ENCODE results near the gene HIP1R. TPM values are rescaled to one million over a fixed set of nuclear protein-coding genes. Genes with fewer than 3 reads are reported as not detected.

The HIP1R gene
- total and polyA plus RNA-seq, 2 of the 13 experiments (the other 11 are each of a cell fraction or from before 2014, with no cell fraction given) = 18.4 to 25.5 TPM

- WGBS (ENCODE audit: low lambda C conversion rate) = 96% methylated on average over 29 of the region's 40 CpGs
- H2AFZ ChIP-seq (ENCODE audit: low read length) = no peak overlapping the region
- ChIA-PET POLR2A (no interaction called here), CTCF (ENCODE audit: low intra/inter-chr PET ratio, low total read pairs) (no interaction called here)
- no peak for ATAC-seq
- in situ Hi-C loops (cut with HindIII; ENCODE audit: extremely low pct_ligation_motif_present, low pct_unique_long_range_greater_than_20kb) = loop anchor here (25.0 kb wide), 1 partner anchor 381 kb away; the partner anchor contains the start of genes MPHOSPH9 and MTRFR
- FAIRE-seq = no peak
- TF ChIP-seq ZNF484 (CRISPR knock-in tag; IDR thresholded peaks at IDR 0.05; ENCODE audit: borderline replicate concordance, low read depth) (no peak), SP2 (CRISPR knock-in tag; IDR thresholded peaks at IDR 0.05) (no peak), ZNF282 (IDR thresholded peaks at IDR 0.05; ENCODE audit: partially characterized antibody) (no peak), PRDM15 (CRISPR knock-in tag; IDR thresholded peaks at IDR 0.05) (no peak), JUND (CRISPR knock-in tag; IDR thresholded peaks at IDR 0.05) (no peak), ZNF143 (CRISPR knock-in tag; IDR thresholded peaks at IDR 0.05) (no peak), ELF3 (CRISPR knock-in tag; IDR thresholded peaks at IDR 0.05) (no peak), SMAD1 (CRISPR knock-in tag; IDR thresholded peaks at IDR 0.05; ENCODE audit: borderline replicate concordance, low read depth) (no peak), ZNF367 (CRISPR knock-in tag; IDR thresholded peaks at IDR 0.05; ENCODE audit: borderline replicate concordance) (no peak)
- TF ChIP-seq, protein P1, sequence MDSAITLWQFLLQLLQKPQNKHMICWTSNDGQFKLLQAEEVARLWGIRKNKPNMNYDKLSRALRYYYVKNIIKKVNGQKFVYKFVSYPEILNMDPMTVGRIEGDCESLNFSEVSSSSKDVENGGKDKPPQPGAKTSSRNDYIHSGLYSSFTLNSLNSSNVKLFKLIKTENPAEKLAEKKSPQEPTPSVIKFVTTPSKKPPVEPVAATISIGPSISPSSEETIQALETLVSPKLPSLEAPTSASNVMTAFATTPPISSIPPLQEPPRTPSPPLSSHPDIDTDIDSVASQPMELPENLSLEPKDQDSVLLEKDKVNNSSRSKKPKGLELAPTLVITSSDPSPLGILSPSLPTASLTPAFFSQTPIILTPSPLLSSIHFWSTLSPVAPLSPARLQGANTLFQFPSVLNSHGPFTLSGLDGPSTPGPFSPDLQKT (CRISPR knock-in tag; IDR thresholded peaks at IDR 0.05; ENCODE audit: borderline replicate concordance) = no peak
- TF ChIP-seq, protein P2, sequence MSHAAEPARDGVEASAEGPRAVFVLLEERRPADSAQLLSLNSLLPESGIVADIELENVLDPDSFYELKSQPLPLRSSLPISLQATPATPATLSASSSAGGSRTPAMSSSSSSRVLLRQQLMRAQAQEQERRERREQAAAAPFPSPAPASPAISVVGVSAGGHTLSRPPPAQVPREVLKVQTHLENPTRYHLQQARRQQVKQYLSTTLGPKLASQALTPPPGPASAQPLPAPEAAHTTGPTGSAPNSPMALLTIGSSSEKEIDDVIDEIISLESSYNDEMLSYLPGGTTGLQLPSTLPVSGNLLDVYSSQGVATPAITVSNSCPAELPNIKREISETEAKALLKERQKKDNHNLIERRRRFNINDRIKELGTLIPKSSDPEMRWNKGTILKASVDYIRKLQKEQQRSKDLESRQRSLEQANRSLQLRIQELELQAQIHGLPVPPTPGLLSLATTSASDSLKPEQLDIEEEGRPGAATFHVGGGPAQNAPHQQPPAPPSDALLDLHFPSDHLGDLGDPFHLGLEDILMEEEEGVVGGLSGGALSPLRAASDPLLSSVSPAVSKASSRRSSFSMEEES (CRISPR knock-in tag; IDR thresholded peaks at IDR 0.05) = no peak
- no peaks in the 10 kb centered on the region for H4K20me1 ChIP-seq (ENCODE audit: insufficient read depth, low read length)
- H3K4me2 ChIP-seq (ENCODE audit: low read depth, low read length) = no peak overlapping the region
- intact Hi-C loops (cut with micrococcal nuclease; ENCODE audit: unreplicated experiment) = no loop called here
- DNase-seq (ENCODE audit: low spot score) = no peak
- H3K27me3 ChIP-seq (ENCODE audit: control insufficient read depth in 1 of 2, insufficient read depth in 2 of 2, low read length in 2 of 2) = no peaks in the 10 kb centered on the region
- H3K4me1 ChIP-seq (ENCODE audit: insufficient read depth, low read length) = peaks cover 24% of the 10 kb centered on the region
- TSS peak; percentile 43 for BruUV-seq (replicated peaks)
- H3K27ac ChIP-seq (ENCODE audit: extremely low read length, insufficient read depth, low read length) = no peak overlapping the region
- H3K4me3 ChIP-seq (replicated peaks in 1 of 3; ENCODE audit: insufficient read depth in 1 of 3, low read depth in 2 of 3, low read length in 3 of 3) = no peak overlapping the region
- no peaks in the 10 kb centered on the region for H3K9me3 ChIP-seq (ENCODE audit: low read length)
- peaks cover 0 to 3% of the 10 kb centered on the region in 2 experiments; a peak in 2 of 5 replicates for H3K36me3 ChIP-seq (replicated peaks in 1 of 2; ENCODE audit: control insufficient read depth in 1 of 2, insufficient read depth in 2 of 2, low read length in 2 of 2)
- H3K79me2 ChIP-seq (ENCODE audit: insufficient read depth, low read length) = no peaks in the 10 kb centered on the region
- no peak overlapping the region for H3K9ac ChIP-seq (ENCODE audit: insufficient read depth, low read depth, low read length)
Measured at GRCh38 chr12:122855928-122856831, 20.9 kb downstream of the HIP1R start.

All from HepG2 (cell line).